HL-60 (cell line): ENCODE results near the gene TANC1.
"Not testable (repeated sequence)": the region's sequence is repeated elsewhere in the genome, so short reads cannot be mapped to it uniquely, and the experiment has no call there.

Experiments
- DNase-seq, 2 experiments: peaks; one replicate each; pipeline ENCODE4 v3.0.0-alpha.2; 2010 to 2020; ENCODE audit warnings: low read depth in 1 of 2, low spot score in 1 of 2
- H3K27ac ChIP-seq: fragments of 250-450 bp; sonication (Bioruptor Pico); replicated peaks from 2 replicates; pipeline ENCODE4 v1.5.1; 2020; ENCODE audit warnings: mild to moderate bottlenecking, moderate library complexity
- H3K27me3 ChIP-seq: fragments of 250-450 bp; sonication (Bioruptor Pico); 2 replicates; pipeline ENCODE4 v1.5.1; 2021; ENCODE audit warnings: mild to moderate bottlenecking, moderate library complexity; ENCODE audit not compliant: insufficient read depth, poor library complexity, severe bottlenecking
- H3K4me3 ChIP-seq: replicated peaks from 2 replicates; pipeline ENCODE4 v1.5.1; 2011; ENCODE audit warnings: mild to moderate bottlenecking, control low read depth, low read length; ENCODE audit not compliant: insufficient read depth
- GABPA ChIP-seq: IDR thresholded peaks from 2 replicates; pipeline ENCODE4 v1.6.1; 2012; ENCODE audit warnings: low read depth
- POLR2AphosphoS5 ChIP-seq: IDR thresholded peaks from 2 replicates; pipeline ENCODE4 v1.6.1; 2012; ENCODE audit warnings: low read depth
- REST ChIP-seq: IDR thresholded peaks from 2 replicates; pipeline ENCODE4 v1.6.1; 2012; ENCODE audit warnings: low read depth; ENCODE audit not compliant: insufficient replicate concordance
- SPI1 ChIP-seq: IDR thresholded peaks from 2 replicates; pipeline ENCODE4 v1.6.1; 2012; ENCODE audit warnings: low read depth, mild to moderate bottlenecking, borderline replicate concordance
- TF ChIP-seq, protein P1 (sequence below): IDR thresholded peaks from one replicate; pipeline ENCODE4 v1.5.1; 2011; ENCODE audit warnings: low read length, control low read depth, inconsistent platforms; ENCODE audit not compliant: insufficient read depth

The TANC1 gene

GRCh38 chr2:159138642-159139182 is 170.3 kb downstream of the TANC1 start:
- Histone ChIP-seq H3K4me3 (no peak overlapping the region), H3K27ac (no peak overlapping the region), H3K27me3 (no peaks in the 10 kb centered on the region)
- no peak for TF ChIP-seq GABPA
- TF ChIP-seq, protein P1, sequence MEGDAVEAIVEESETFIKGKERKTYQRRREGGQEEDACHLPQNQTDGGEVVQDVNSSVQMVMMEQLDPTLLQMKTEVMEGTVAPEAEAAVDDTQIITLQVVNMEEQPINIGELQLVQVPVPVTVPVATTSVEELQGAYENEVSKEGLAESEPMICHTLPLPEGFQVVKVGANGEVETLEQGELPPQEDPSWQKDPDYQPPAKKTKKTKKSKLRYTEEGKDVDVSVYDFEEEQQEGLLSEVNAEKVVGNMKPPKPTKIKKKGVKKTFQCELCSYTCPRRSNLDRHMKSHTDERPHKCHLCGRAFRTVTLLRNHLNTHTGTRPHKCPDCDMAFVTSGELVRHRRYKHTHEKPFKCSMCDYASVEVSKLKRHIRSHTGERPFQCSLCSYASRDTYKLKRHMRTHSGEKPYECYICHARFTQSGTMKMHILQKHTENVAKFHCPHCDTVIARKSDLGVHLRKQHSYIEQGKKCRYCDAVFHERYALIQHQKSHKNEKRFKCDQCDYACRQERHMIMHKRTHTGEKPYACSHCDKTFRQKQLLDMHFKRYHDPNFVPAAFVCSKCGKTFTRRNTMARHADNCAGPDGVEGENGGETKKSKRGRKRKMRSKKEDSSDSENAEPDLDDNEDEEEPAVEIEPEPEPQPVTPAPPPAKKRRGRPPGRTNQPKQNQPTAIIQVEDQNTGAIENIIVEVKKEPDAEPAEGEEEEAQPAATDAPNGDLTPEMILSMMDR = no peak
- no peak for TF ChIP-seq REST
- TF ChIP-seq POLR2AphosphoS5 = no peak
- TF ChIP-seq SPI1 = no peak
- no peak for DNase-seq

DNA sequence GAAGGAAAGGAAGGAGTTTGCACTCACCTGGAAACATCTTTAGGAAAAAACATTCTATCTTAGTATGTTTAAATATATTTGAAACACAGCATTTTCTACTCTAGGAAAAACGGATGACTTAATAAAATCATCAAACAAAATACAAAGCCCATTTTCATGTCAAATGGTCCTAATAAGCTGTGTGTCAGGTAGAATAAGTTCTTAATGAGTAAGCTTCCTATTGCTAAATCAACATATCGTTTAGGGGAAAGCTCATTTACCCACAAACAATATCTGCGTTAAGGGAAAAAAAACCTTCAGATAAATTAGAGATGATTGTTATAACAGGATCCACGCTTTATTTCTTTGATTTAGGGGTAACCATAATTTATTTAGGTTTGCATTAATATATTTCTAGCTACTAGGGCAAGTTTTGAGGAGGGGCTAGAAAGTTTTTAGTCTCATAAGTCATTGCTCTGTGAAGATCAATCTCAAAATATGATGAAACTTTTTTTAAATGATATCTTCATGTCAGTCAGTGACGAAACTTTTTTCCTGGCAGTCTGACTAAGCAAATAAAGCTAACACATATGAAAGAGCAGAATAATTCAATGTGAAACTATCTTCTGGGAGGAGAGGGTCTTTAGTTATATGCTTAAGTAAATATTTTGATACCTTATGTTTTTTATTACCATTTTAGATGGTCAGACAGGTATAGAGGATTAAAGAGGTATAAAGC is 170.9 kb downstream of the TANC1 start:
- H3K27ac ChIP-seq = no peak overlapping the region
- no peak for TF ChIP-seq GABPA
- TF ChIP-seq REST = no peak
- TF ChIP-seq POLR2AphosphoS5 = no peak
- TF ChIP-seq, protein P1 = no peak
- TF ChIP-seq SPI1 = no peak
- no peak overlapping the region for H3K4me3 ChIP-seq
- no peak for DNase-seq
- no peaks in the 10 kb centered on the region for H3K27me3 ChIP-seq

GRCh38 chr2:159140070-159140769 is 171.8 kb downstream of the TANC1 start:
- Histone ChIP-seq H3K4me3 (no peak overlapping the region), H3K27me3 (no peaks in the 10 kb centered on the region), H3K27ac (no peak overlapping the region)
- no peak for DNase-seq
- TF ChIP-seq GABPA = no peak
- TF ChIP-seq REST = no peak
- TF ChIP-seq, protein P1 = no peak
- TF ChIP-seq POLR2AphosphoS5 = no peak
- TF ChIP-seq SPI1 = no peak

- H3K27ac ChIP-seq, H3K4me3 ChIP-seq, H3K27me3 ChIP-seq, DNase-seq: not testable (repeated sequence)
Measured at GRCh38 chr2:159140821-159141220, 172.4 kb downstream of the TANC1 start.
